Glutamatergic neuron (in vitro differentiated cells): Measurements from ENCODE around the gene DNAJB13. TPM values are rescaled to one million over a fixed set of nuclear protein-coding genes. Genes with fewer than 3 reads are reported as not detected.
"Not testable (repeated sequence)": the region's sequence is repeated elsewhere in the genome, so short reads cannot be mapped to it uniquely, and the experiment has no call there.

ENCODE experiments used
- DNase-seq: peaks from one replicate; pipeline ENCODE4 v3.0.0; 2022
- H3K27ac Mint-ChIP-seq: one replicate; pipeline ENCODE4 v1.8.0; 2020; ENCODE audit warnings: mild to moderate bottlenecking, mixed read lengths, inconsistent platforms; ENCODE audit not compliant: unreplicated experiment
- H3K27me3 Mint-ChIP-seq: one replicate; pipeline ENCODE4 v1.8.0; 2020; ENCODE audit warnings: mild to moderate bottlenecking, moderate library complexity, mixed read lengths, inconsistent platforms; ENCODE audit not compliant: unreplicated experiment
- H3K36me3 Mint-ChIP-seq: one replicate; pipeline ENCODE4 v1.8.0; 2020; ENCODE audit warnings: mild to moderate bottlenecking, mixed read lengths, inconsistent platforms; ENCODE audit not compliant: unreplicated experiment
- H3K4me1 Mint-ChIP-seq: one replicate; pipeline ENCODE4 v1.8.0; 2020; ENCODE audit warnings: mild to moderate bottlenecking, low read depth, mixed read lengths, inconsistent platforms; ENCODE audit not compliant: unreplicated experiment
- H3K4me3 Mint-ChIP-seq: one replicate; pipeline ENCODE4 v1.8.0; 2020; ENCODE audit warnings: mild to moderate bottlenecking, mixed read lengths, inconsistent platforms; ENCODE audit not compliant: unreplicated experiment
- H3K9me3 Mint-ChIP-seq: one replicate; pipeline ENCODE4 v1.8.0; 2020; ENCODE audit warnings: mild to moderate bottlenecking, moderate library complexity, mixed read lengths, inconsistent platforms; ENCODE audit not compliant: unreplicated experiment
- CTCF ChIP-seq: fragments of 200-600 bp; sonication (generic); IDR thresholded peaks from one replicate; pipeline ENCODE4 v1.5.0; 2021; ENCODE audit not compliant: partially characterized antibody, unreplicated experiment
- total RNA-seq: library from RNA; stranded (reverse); fragmentation: NEBNext Ultra II Directional; extraction: Animal tissue kit (Norgen Biotek cat#: 25700); gene quantifications from one replicate; pipeline ENCODE4 v1.2.1, GENCODE V29; 2021; ENCODE audit not compliant: unreplicated experiment

The DNAJB13 gene
- total RNA-seq, 1 donor from 2014 or later = not detected

DNA sequence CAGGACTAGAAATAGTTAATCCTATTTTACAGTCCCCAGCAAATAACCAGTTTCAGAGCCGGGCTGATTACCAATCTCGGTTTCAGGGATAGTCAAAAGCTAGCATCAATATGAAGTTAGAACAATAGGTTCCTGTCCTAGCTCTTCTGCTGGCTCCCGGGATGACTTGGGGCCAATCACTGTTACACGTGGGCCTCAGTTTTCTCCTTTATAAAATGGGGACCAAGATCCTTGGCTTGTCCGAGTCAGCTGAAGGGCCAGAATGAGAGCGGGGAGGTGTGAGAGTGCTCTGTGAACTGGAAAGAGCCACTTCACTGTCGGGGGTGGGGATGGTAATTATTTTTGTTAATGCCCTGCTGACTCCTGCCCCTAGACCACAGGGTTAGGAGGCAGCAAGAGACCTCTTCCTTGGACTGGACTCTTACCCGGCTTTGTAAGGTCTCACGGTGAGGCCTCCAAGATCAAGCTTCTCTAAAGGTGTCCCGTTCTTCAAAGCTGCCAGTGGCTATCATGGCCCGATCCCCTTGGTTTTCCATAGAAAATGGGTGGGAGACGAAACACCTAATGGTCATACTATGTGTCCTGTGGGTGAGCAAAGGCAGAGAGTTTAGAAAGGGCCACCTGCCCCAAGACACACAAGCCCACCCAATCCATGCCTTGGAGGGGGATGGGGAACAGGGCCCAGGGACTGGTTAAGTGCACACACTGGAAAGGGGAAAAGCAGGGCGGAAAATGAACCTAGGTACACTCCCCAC, 30.4 kb downstream of the DNAJB13 start:
- Mint-ChIP-seq H3K27ac (peak overlapping the region; percentile 91), H3K4me3 (peak overlapping the region; percentile 96), H3K27me3 (peaks cover 11% of the 10 kb centered on the region), H3K4me1 (peaks cover 31% of the 10 kb centered on the region), H3K36me3 (peaks cover 7% of the 10 kb centered on the region), H3K9me3 (peaks cover 14% of the 10 kb centered on the region)
- no peak for TF ChIP-seq CTCF
- no peak for DNase-seq

- Mint-ChIP-seq H3K27me3 (peaks cover 11% of the 10 kb centered on the region), H3K36me3 (no peaks in the 10 kb centered on the region), H3K9me3 (peaks cover 14% of the 10 kb centered on the region), H3K4me3 (peak within 1 kb of the TSS; percentile 100), H3K4me1 (peaks cover 31% of the 10 kb centered on the region), H3K27ac (peak within 1 kb of the TSS; percentile 100)
- no peak for TF ChIP-seq CTCF
- peak; percentile 90 for DNase-seq
Observed at GRCh38 chr11:73982595-73982989, 31.8 kb downstream of the DNAJB13 start, which contains the start of gene UCP2. TSS of gene UCP2 (minus strand) at chr11:73982843. CDS start at chr11:73978378, 4,465 bp downstream.

- Mint-ChIP-seq H3K27me3 (peaks cover 11% of the 10 kb centered on the region), H3K27ac (peak overlapping the region; percentile 100), H3K9me3 (peaks cover 14% of the 10 kb centered on the region), H3K4me1 (peaks cover 31% of the 10 kb centered on the region), H3K36me3 (no peaks in the 10 kb centered on the region), H3K4me3 (peak overlapping the region; percentile 100)
- no peak for TF ChIP-seq CTCF
- DNase-seq = peak; percentile 97
Observed at GRCh38 chr11:73982990-73983740, 32.3 kb downstream of the DNAJB13 start.

- H3K27ac Mint-ChIP-seq = peak overlapping the region; percentile 90
- H3K36me3 Mint-ChIP-seq = no peaks in the 10 kb centered on the region
- no peak for TF ChIP-seq CTCF
- peaks cover 30% of the 10 kb centered on the region for H3K4me1 Mint-ChIP-seq
- H3K9me3 Mint-ChIP-seq = peaks cover 14% of the 10 kb centered on the region
- peak overlapping the region; percentile 100 for H3K4me3 Mint-ChIP-seq
- DNase-seq = peak; percentile 49
- peaks cover 11% of the 10 kb centered on the region for H3K27me3 Mint-ChIP-seq
Observed at GRCh38 chr11:73983741-73984538, 33.1 kb downstream of the DNAJB13 start.

- peaks cover 11% of the 10 kb centered on the region for H3K27me3 Mint-ChIP-seq
- not testable (repeated sequence) for H3K4me3 Mint-ChIP-seq, H3K27ac Mint-ChIP-seq, H3K36me3 Mint-ChIP-seq, DNase-seq
- peaks cover 14% of the 10 kb centered on the region for H3K9me3 Mint-ChIP-seq
- peaks cover 20% of the 10 kb centered on the region for H3K4me1 Mint-ChIP-seq
Observed at GRCh38 chr11:73985661-73986060, 34.8 kb downstream of the DNAJB13 start.
